Cardiac septum (tissue), 1 donor: ENCODE measurements around the gene PAQR5. TPM values are rescaled to one million over a fixed set of nuclear protein-coding genes. Genes with fewer than 3 reads are reported as not detected.
A peak's percentile ranks its signal among the peaks of the same experiment; 100 is the strongest.

Source experiments
- DNase-seq: peaks from one replicate; pipeline ENCODE4 v3.0.0-alpha.2; 2020; ENCODE audit warnings: low spot score
- intact Hi-C: fragments of 100-400 bp; cut with DNase I; formaldehyde crosslinking; loops from one replicate; pipeline ENCODE4 v1.14.0; 2022
- total RNA-seq: library from RNA; stranded (reverse); fragmentation: NEBNext Ultra II Directional; extraction: Animal tissue kit (Norgen Biotek cat#: 25700); gene quantifications from one replicate; pipeline ENCODE4 v1.2.1, GENCODE V29; 2021
- donor health status: DM: no; HTN: no; CAD: no.

The PAQR5 gene
- total RNA-seq, 1 donor from 2014 or later: 0.16 TPM

DNA sequence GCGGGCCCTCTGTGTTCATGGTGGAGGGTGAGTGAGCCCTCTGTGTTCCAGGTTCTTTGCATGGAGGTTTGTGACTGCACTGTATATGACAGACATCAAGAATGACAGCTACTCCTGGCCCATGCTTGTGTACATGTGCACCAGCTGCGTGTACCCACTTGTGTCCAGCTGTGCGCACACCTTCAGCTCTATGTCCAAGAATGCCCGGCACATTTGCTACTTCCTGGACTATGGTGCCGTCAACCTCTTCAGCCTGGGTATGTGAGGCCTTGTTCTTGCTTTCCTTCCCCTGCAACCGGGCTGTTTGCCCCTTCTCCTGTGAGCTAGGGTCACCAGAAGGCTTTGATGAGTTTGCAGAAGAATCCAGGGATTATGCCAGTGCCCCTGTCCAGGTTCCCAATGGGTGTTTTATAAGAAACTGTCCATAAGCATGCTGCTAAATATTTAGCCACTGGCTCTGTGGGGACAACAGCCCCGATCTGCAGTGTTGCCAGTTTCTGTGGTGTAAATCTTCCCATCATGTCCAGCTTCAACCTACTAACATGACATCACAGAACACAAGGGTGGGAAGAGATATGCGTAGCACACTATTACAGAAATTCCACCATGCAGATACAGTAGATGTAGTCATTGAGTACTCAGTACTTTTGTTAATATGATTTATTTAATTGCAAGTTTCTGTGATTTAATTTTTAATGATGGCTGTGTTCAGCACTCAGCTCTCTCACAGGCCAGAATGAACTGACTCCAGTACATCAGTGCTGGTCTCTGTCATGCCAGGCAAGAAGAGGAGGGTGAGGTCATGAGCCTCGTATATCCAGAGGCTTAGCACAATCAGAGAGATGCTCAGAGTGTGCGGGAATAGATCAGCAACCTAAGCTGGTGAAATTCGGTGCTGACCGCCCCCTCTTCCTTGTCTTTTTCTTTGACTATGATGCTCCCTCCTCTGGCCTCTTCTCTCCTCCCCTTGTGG lies 86.2 kb downstream of the PAQR5 start:
- intact Hi-C loops: no loop called here
- no peak for DNase-seq

DNA sequence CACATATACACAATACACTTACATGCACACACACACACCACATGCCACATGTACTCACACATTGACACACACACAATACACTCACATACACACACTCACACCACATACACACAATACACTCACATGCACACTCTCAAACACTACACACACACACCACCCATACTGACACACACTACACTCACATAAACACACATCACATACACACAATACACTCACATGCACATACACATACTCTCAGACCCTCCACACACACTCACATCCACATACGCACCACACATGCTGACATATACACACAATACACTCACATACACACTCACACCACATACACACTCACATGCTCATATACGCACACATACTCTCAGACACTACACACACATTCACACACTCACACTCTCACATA lies 87.1 kb downstream of the PAQR5 start:
- no peak for DNase-seq
- intact Hi-C loops: no loop called here

DNA sequence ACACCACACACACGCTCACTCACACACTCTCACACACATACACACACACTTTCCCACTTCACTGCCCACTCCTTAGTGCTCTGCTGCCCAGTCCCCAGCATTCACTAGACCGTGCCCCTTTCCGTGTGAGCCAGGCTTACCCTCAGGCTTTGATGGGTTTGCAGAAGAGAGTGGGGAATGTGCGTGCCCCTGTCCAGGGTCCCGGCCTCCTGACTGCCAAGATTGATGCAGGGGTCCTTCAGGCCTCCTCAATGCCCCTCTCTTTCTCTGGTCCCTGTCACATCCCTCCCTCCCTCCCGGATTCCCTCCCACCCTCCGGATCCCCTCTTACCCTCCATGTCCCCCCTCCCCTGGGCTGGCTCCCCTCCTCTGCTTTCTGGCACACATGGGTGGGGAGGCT lies 87.6 kb downstream of the PAQR5 start:
- no peak for DNase-seq
- intact Hi-C loops: no loop called here

DNA sequence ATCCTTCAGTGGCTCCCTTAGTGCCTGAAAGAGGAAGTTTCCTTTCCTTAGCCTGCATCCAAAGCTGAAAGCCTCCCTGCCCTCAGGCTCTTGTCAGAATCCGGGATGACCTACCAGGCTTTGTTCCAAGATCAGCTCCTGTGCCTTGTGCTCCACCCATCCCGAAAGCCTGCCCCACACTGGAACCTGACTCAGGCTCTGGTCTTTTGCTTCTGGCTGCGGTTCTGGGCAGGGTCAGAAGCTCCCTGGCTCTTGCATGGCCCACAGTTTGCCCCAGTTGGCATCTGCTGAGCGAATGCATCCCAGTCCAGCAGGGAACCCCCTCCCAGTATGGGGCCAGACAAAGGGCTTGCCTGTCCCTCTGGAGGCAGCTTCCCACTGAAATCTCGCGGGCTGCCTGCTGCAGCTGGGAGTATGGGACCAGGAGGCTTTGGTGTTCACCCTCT lies 89.6 kb downstream of the PAQR5 start:
- intact Hi-C loops: no loop called here
- no peak for DNase-seq

DNA sequence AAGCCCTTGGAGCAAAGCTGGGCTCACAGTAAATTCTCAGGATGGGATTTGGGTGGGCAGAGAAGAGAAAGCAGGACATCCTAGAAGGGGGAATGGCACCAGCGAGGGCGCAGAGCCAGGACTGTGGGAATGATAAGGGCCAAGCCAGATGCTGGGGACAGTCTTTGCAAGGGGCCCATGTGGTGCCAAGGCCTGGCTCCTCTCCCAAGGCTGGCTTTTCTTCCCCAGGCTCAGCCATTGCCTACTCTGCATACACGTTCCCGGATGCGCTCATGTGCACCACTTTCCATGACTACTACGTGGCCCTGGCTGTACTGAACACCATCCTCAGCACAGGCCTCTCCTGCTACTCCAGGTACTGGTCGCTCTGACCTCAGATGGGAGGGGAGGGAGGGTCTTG lies 90.7 kb downstream of the PAQR5 start:
- no peak for DNase-seq
- intact Hi-C loops: no loop called here

DNA sequence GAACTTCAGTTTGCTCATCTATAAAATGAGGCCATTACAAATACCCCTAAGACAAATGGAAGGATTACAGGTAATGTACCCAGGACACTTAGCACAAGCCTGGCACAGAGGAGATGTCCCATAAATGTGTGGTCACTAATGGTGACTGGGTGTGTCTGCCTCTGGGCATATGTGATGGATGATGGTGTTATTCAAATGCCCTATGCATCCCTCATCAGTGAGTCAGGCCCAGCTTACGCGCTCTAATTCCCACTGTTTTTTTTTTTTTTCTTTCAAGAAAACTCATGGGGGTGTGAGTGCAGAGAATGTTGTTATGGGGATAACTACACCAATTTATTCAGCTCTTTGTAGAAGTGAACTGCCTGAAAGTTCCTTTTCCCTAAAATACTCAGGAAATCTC lies 91.9 kb downstream of the PAQR5 start:
- intact Hi-C loops: loop anchor here (10.0 kb wide), 1 partner anchor 116 kb away; no protein-coding TSS in a partner anchor
- DNase-seq: no peak

DNA sequence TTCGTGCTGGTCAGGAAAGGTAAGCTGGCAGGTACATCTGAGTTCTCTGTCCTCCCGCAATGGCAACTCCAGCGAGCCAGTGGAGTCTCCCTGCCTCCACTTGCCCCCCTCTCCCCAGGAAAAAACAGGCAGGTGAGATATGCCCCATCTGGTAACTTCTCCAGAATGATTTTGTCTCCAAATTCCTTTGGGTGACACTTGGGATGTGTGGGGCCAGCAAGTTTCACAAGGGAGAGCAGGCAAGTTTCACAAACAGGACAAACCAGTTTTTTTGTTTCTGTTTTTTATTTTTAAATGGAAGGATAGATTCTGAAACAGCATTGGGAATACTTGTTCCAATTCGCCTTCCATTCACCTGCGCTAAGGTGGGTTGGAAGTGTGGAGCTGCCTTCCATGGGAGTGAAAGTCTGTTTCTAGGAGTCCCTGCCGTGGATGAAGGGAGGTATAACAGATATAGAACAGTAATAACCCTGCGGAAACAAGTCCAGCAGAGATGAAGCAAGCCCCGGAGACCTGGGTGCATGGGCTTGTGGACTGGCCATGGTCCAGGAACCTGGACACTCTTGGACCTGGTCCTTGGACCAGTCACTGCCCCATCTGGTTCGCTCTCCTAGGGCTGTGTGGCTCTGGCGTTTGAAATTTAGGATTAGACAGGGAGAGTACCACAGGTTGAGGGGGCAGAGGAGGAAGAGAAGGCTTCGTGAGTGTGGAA lies 92.5 kb downstream of the PAQR5 start:
- DNase-seq: no peak
- intact Hi-C loops: loop anchor here (10.0 kb wide), 1 partner anchor 116 kb away; no protein-coding TSS in a partner anchor

DNA sequence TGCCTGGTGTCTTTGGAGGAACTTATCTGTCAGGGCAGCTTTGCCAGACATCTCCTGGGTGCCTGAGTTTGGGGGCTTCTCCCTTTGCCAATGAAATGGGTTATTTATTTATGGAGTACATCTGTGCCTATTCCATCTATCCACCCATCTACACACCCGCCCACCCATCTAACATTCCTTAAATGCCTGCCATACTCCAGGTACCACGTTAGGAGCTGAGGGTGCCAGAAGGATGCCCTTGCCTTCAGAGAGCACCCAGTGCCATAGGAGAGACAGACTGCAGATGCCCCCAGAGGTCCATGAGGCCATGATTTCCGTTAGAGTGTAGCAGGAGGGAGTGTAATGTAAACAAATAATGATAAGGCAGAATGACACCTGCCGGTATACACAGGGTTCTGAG lies 93.6 kb downstream of the PAQR5 start:
- intact Hi-C loops: loop anchor here (10.0 kb wide), 1 partner anchor 118 kb away; no protein-coding TSS in a partner anchor
- DNase-seq: no peak

DNA sequence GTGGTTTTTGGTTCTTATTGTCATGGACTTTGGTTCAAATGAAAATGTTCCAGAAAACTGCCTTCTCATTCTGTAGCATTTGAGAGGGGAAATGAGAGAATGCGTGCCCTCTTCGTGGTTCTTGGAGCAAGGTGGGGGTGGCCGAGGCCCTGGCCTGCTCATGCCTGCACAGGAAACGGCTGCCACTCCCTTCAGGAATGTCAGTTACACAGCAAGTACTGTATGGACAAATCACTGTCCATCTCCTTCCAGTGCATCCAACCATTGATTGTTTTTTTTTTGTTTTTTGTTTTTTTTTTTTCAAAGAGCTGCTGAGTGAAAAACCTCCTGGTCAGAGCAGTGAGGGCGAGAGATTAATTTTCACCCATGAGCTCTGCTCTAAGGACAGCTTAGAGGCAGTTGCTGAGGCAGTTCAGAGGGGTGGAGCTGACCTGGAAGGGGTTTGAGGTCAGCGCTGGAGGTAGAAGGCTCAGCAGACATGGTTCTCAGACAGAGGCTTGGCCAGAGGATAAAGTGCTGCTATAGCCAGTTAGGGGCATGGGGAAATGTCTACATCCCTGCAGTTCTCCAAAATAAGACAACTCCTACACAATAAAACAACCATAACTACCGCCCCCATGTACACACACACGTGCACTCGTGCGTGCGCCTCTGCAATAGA lies 95.2 kb downstream of the PAQR5 start:
- intact Hi-C loops: loop anchor here (10.0 kb wide), 1 partner anchor 119 kb away; no protein-coding TSS in a partner anchor
- no peak for DNase-seq

DNA sequence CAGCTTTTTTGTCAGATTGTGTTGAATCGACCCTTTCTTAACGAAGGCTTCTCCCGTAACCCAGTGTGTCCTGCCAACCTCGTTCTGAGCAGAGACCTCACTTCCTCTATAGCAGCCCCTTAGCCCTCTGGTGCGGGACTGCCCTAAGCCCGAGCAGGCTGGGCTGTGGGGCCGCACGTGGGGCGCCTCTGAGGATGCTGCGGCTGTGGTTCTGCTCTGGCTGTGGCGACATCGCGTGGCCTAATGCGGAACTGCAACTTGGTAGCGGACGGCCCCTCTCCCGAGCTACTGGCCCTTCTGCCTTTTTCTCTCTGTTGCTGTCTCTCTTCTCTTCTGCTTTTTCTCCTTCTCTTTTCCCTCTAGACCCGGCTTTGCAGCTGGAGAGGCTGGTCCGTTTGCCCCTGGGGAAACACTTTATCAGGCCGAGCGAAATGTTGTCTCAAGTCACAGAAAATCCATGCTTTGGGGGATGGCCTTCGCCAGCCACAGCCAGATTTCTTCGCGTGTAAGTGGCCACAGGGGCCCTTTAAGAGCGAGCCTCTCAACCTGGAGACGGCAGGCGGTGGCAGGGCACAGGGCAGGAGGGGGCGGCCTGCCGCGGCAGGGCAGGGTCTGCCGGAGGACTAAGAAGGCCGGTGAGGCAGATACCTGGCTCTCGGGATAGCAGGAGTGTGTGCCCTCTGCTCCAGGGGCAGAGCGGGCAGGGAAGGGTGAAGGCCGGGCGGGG lies 96.0 kb downstream of the PAQR5 start:
- intact Hi-C loops: loop anchor here (1.0 to 10.0 kb wide), 2 partner anchors 120 to 335 kb away; no protein-coding TSS in a partner anchor

DNA sequence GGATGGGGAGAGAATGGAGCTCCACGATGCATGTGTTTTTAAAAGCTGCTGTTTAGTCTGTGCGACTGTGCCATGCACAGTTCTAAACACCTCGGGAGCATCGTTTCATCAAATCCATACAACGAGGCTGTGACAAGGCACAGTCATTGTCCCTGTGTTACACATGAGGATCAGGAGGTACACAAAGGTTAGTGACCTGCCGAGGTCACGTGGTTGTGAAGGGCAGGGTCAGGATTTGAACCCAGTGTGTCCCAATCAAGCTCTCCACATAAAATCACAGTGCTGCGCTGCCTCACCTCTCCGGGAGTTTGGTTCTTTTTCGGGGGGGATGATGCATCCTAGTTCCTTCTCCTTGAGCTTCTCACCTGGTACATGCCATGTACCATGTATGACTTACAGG lies 96.7 kb downstream of the PAQR5 start:
- DNase-seq: no peak
- intact Hi-C loops: loop anchor here (1.0 to 10.0 kb wide), 2 partner anchors 121 to 336 kb away; no protein-coding TSS in a partner anchor

More for the DNA sequence above, 96.0 kb downstream of the PAQR5 start:
- peak; percentile 91 for DNase-seq

DNA sequence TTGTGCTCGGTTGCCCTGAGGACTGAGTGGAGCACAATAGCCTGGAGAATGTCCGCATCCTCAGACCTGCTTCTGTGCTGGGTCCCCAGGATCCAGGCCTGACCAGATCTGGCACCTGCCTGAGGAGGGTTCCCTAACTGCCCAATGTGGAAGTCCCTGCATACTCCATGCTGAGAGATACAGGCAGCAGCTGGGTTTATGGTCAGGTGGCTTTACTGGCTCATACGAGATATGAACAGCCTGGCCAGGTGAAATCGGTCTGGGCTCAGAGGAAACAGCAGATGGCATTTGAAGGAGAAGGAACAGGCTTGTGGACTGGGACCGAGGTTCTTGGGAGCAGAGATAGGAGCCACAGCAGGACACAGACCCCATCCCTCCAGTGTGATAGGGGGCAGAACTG lies 97.3 kb downstream of the PAQR5 start:
- intact Hi-C loops: loop anchor here (1.0 to 10.0 kb wide), 2 partner anchors 121 to 337 kb away; no protein-coding TSS in a partner anchor
- no peak for DNase-seq

DNA sequence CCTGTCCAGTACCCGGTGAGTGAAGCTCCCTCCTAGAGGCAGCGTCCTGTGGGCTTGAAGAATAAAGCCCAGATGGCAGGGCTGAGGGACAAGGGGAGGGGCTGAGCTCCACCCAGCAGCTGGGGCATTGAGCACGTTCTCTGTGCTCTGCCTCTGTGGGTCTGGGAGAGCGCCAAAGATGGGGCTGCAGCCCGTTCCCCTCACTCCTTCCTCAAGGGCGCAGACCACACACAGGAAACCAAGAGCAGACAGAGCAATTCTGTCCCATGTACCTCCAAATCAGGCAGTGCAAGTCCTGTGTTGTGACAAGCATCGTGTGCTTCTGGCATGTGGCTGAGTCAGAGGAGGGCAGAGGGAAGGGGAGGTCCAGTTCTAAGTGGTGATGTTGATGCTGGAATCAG lies 99.8 kb downstream of the PAQR5 start:
- no peak for DNase-seq
- intact Hi-C loops: loop anchor here (10.0 kb wide), 1 partner anchor 124 kb away; no protein-coding TSS in a partner anchor

DNA sequence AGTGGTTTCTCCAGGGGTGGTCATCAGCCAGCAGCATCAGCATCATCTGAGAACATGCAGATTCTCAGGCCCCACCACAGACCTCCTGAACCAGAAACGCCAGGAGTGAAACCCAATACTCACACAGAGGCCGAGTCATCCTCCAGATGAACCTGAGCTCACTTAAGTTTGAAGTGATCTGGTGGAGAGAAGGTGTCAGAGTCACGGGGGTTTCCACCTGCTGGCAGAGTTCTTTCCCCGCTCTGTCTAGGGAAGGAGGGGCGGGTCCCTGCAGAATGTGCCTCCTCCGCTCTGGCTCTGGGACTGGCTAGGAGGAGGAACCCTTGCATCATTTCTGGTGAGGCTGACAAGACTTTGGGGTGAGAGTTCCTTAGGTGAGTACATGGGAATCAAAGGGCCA lies 102.1 kb downstream of the PAQR5 start:
- intact Hi-C loops: no loop called here
- DNase-seq: no peak

DNA sequence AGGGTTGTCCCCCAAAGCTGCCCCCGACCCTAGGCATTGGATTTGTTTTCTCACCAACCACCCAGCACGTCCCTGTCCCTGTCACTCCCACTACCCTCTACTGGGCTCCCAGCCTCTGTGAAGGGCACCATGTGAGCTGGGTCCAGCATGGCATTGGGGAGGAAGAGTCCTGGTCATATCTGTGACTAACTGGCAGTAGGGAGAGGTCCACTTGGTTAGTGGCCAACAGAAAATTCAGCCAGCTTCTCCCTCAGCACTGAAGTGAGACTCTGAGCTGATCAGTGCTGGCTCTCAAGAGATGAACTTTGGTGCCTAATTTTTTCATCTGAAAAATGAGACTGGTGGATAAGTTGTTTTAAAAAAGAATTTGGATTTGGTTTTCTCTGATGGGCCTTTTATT lies 104.1 kb downstream of the PAQR5 start:
- intact Hi-C loops: no loop called here
- DNase-seq: no peak

DNA sequence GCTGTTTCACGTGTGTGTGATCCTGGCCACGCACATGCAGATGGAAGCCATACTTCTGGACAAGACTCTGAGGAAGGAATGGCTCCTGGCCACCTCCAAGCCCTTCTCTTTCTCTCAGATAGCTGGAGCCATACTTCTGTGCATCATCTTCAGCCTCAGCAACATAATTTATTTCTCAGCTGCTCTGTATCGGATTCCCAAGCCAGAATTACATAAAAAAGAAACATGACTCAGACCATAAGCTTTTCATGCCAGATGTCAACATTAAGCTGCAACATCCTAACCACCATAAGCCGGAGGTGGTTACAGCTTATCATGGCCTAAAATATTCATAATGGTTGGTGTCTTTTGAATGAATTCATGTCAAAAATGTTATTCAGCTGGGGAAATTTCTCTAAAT lies 104.9 kb downstream of the PAQR5 start:
- no peak for DNase-seq
- intact Hi-C loops: no loop called here

DNA sequence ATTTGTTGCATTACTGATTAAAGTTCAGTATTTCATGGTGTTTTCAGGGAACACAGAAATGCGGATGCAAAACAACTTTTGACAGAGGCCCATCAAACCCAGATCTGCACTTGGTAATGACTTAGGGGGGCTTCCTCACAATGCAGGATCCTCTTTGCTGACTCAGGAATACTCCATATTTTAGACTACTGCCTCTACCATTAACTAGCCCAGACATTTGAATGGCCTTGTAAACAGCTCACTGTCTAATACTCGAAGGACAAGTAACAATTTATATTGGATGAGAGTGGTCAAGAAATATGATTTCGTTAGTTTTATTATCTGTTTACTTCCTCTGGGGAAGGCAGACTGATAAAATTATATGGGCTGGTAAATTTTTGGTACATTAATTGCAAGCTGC lies 106.4 kb downstream of the PAQR5 start:
- intact Hi-C loops: no loop called here
- DNase-seq: no peak

DNA sequence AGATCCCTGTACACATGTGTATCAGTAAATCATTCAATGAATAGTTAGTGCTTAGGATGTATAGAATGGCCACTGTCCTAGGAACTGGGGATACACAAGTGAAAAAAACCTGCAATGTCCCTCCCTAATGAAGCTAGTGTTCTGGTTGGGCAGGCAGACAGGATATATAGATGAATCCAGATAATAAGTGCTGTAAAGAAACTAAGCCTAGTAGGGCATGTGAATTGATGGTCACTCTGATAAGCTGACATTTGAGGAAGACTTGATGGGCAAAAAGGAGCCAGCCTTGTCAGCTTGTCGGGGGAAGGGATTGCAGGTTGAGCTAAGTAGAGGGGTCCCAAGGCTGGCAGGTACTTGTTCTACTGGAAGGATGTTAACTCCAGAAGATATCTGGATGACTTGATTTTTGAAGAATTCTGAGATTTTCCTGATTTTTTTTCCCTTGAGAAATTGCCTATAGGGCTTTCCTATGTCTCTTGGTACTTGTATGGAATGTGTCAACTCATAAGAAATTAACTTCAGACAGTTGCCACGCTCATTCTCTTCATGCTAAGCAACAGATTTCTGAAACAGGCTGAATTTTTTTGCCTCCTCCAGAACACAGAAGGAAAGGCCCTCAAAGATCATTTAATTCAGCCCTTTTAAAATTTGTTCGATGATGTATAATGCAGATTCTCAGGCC lies 109.1 kb downstream of the PAQR5 start:
- intact Hi-C loops: no loop called here
- DNase-seq: no peak
